Metanephros (tissue), 1 donor: ENCODE data around the gene GABRD. TPM values are rescaled to one million over a fixed set of nuclear protein-coding genes. Genes with fewer than 3 reads are reported as not detected.

ENCODE experiments used
- total RNA-seq: library from RNA; depleted of rRNA; stranded (reverse); fragments of >200 nt; gene quantifications from one replicate; pipeline ENCODE4 v1.2.3, GENCODE V29; 2014

Gene GABRD
- total RNA-seq, result 3.4 TPM

GRCh38 chr1:2019172-2019543 lies at the start of gene GABRD:
Gene GABRD (plus strand): TSS chr1:2019345. CDS start chr1:2019424, 79 bp downstream.

DNA sequence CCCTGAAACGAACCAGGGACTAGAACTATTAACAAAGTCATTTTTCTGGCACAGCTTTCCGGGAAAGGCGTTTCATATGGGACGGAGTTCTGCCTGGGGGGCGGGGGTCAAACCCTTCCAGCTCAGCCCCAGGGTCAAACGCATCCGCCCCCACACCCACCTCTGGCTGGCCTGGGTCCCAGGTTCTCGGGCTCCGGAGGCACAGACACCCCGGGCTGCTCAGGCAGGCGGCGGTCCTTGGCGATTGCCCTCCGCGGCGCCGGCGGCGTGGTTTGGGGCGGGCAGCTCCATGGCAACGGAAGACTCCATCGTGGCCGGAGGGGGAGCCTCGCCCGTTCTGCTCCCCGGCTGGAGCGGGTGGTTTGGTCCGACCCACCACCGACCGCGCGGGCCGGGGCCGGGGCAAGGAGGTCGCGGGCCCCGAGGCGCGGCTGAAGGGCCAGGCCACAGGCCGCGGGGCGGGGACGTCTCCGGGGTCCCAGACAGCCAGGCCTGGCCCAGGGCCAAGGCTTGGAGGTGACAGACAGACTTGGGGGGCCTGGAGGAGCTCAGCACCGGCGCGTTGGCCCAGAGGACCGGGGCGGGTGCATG lies 15.5 kb upstream of the GABRD start, which contains the start of gene CFAP74:
Gene CFAP74, minus strand, starts transcription at position 246 of the 591 bp plus-strand sequence. CDS start 12,830 bp downstream, outside the sequence.

GRCh38 chr1:2049718-2050431 lies 30.7 kb downstream of the GABRD start, which contains the start of gene PRKCZ:
Gene PRKCZ (plus strand): TSS chr1:2050411. CDS start chr1:2050631, 220 bp downstream.

Other genes with a start within 250 kb of the GABRD start
- 47.6 TPM for gene NADK, start 240.9 kb upstream of the GABRD start, total RNA-seq
- 123 TPM for gene GNB1, start 128.3 kb upstream of the GABRD start, total RNA-seq
- 33.0 TPM for gene CALML6, start 104.1 kb upstream of the GABRD start, total RNA-seq
- gene TMEM52, start 100.1 kb upstream of the GABRD start, total RNA-seq, result 16.1 TPM
- gene CFAP74, start 15.6 kb upstream of the GABRD start, total RNA-seq, result 0.23 TPM
- 18.8 TPM for gene PRKCZ, start 31.1 kb downstream of the GABRD start, total RNA-seq
- gene FAAP20, start 175.4 kb downstream of the GABRD start, total RNA-seq, result 38.9 TPM
- 67.6 TPM for gene SKI, start 209.0 kb downstream of the GABRD start, total RNA-seq